Testis (tissue), 2 donors: ENCODE measurements around the gene LRP2.

Experiments used
- POLR2A ChIP-seq: fragments of 450-650 bp; IDR thresholded peaks from one replicate; pipeline ENCODE4 v1.6.1; 2017; ENCODE audit warnings: antibody characterized with exemption, mild to moderate bottlenecking, moderate library complexity
- TF ChIP-seq, protein P1 (sequence below), 3 experiments: fragments of 450-650 bp in 2 of 3; fragments of 200-600 bp in 1 of 3; sonication (generic) in 1 of 3; IDR thresholded peaks; one replicate each; pipeline ENCODE4 v1.5.1; 2016 to 2019; ENCODE audit warnings: antibody characterized with exemption in 3 of 3, mild to moderate bottlenecking in 2 of 3, moderate library complexity in 1 of 3

DNA sequence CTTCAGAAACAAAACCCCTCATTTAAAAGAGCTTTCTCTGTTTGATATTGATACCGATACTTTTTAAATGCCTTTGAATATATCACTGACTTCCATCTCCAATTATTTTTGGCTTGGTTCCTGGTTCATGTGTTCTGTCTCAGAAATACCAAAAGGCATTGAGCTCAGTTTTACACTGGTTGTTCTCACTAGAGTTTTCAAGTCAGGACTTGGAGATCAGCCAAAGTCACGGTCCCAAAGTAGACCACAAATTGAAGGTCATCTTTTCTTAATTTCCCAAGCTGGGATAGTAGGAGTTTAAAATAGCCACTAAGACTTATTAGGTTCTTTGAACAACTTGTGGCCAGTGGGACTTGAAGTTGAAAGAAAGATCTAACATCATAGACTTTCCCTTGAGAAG is 268.8 kb downstream of the LRP2 start:
- TF ChIP-seq, protein P1, sequence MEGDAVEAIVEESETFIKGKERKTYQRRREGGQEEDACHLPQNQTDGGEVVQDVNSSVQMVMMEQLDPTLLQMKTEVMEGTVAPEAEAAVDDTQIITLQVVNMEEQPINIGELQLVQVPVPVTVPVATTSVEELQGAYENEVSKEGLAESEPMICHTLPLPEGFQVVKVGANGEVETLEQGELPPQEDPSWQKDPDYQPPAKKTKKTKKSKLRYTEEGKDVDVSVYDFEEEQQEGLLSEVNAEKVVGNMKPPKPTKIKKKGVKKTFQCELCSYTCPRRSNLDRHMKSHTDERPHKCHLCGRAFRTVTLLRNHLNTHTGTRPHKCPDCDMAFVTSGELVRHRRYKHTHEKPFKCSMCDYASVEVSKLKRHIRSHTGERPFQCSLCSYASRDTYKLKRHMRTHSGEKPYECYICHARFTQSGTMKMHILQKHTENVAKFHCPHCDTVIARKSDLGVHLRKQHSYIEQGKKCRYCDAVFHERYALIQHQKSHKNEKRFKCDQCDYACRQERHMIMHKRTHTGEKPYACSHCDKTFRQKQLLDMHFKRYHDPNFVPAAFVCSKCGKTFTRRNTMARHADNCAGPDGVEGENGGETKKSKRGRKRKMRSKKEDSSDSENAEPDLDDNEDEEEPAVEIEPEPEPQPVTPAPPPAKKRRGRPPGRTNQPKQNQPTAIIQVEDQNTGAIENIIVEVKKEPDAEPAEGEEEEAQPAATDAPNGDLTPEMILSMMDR (IDR thresholded peaks at IDR 0.05) = no peak
- no peak for TF ChIP-seq POLR2A
